HL-60 (cell line): Measurements from ENCODE around the gene PSAT1.

Source experiments
- GABPA ChIP-seq: IDR thresholded peaks from 2 replicates; pipeline ENCODE4 v1.6.1; 2012; ENCODE audit warnings: low read depth
- POLR2AphosphoS5 ChIP-seq: IDR thresholded peaks from 2 replicates; pipeline ENCODE4 v1.6.1; 2012; ENCODE audit warnings: low read depth
- SPI1 ChIP-seq: IDR thresholded peaks from 2 replicates; pipeline ENCODE4 v1.6.1; 2012; ENCODE audit warnings: low read depth, mild to moderate bottlenecking, borderline replicate concordance
- TF ChIP-seq, protein P1 (sequence below): IDR thresholded peaks from one replicate; pipeline ENCODE4 v1.5.1; 2011; ENCODE audit warnings: low read length, control low read depth, inconsistent platforms; ENCODE audit not compliant: insufficient read depth
- TF ChIP-seq, protein P2 (sequence below): IDR thresholded peaks from 2 replicates; pipeline ENCODE4 v1.6.1; 2012; ENCODE audit warnings: low read depth; ENCODE audit not compliant: insufficient replicate concordance

DNA sequence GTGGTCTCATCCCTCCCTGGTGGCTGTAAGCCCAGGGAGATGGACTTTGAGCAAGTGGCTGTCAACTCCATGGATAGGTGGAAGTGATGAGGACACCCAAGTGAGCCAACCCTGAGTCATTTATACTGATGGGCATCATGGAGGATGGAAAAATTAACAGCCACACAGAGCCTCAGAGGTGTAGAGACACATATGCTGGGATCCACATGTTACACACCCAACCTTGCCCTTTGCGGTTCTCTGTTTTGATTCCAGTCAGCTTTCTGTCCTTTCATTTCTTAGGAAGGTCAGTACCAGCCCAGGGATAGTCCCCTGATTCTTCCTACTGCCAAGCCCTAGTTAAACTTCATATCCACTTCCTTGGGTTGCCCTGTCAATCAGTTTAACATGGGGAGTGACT is 51.9 kb downstream of the PSAT1 start:
- TF ChIP-seq, protein P1, sequence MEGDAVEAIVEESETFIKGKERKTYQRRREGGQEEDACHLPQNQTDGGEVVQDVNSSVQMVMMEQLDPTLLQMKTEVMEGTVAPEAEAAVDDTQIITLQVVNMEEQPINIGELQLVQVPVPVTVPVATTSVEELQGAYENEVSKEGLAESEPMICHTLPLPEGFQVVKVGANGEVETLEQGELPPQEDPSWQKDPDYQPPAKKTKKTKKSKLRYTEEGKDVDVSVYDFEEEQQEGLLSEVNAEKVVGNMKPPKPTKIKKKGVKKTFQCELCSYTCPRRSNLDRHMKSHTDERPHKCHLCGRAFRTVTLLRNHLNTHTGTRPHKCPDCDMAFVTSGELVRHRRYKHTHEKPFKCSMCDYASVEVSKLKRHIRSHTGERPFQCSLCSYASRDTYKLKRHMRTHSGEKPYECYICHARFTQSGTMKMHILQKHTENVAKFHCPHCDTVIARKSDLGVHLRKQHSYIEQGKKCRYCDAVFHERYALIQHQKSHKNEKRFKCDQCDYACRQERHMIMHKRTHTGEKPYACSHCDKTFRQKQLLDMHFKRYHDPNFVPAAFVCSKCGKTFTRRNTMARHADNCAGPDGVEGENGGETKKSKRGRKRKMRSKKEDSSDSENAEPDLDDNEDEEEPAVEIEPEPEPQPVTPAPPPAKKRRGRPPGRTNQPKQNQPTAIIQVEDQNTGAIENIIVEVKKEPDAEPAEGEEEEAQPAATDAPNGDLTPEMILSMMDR: no peak
- no peak for TF ChIP-seq POLR2AphosphoS5
- TF ChIP-seq SPI1: no peak
- TF ChIP-seq, protein P2, sequence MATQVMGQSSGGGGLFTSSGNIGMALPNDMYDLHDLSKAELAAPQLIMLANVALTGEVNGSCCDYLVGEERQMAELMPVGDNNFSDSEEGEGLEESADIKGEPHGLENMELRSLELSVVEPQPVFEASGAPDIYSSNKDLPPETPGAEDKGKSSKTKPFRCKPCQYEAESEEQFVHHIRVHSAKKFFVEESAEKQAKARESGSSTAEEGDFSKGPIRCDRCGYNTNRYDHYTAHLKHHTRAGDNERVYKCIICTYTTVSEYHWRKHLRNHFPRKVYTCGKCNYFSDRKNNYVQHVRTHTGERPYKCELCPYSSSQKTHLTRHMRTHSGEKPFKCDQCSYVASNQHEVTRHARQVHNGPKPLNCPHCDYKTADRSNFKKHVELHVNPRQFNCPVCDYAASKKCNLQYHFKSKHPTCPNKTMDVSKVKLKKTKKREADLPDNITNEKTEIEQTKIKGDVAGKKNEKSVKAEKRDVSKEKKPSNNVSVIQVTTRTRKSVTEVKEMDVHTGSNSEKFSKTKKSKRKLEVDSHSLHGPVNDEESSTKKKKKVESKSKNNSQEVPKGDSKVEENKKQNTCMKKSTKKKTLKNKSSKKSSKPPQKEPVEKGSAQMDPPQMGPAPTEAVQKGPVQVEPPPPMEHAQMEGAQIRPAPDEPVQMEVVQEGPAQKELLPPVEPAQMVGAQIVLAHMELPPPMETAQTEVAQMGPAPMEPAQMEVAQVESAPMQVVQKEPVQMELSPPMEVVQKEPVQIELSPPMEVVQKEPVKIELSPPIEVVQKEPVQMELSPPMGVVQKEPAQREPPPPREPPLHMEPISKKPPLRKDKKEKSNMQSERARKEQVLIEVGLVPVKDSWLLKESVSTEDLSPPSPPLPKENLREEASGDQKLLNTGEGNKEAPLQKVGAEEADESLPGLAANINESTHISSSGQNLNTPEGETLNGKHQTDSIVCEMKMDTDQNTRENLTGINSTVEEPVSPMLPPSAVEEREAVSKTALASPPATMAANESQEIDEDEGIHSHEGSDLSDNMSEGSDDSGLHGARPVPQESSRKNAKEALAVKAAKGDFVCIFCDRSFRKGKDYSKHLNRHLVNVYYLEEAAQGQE: no peak
- no peak for TF ChIP-seq GABPA
